GM18505 (cell line): ENCODE measurements around the gene OR2T4.

ENCODE experiments used
- ATAC-seq: cut with Tn5 transposase; IDR thresholded peaks from one replicate; pipeline ENCODE4 v1.9.1; 2021; ENCODE audit not compliant: unreplicated experiment
- POLR2A ChIP-seq: IDR thresholded peaks from 4 replicates; pipeline ENCODE4 v1.6.1; 2011; ENCODE audit warnings: borderline replicate concordance; ENCODE audit not compliant: insufficient read depth, insufficient read length; ENCODE audit errors: extremely low read depth

Gene OR2T4

DNA sequence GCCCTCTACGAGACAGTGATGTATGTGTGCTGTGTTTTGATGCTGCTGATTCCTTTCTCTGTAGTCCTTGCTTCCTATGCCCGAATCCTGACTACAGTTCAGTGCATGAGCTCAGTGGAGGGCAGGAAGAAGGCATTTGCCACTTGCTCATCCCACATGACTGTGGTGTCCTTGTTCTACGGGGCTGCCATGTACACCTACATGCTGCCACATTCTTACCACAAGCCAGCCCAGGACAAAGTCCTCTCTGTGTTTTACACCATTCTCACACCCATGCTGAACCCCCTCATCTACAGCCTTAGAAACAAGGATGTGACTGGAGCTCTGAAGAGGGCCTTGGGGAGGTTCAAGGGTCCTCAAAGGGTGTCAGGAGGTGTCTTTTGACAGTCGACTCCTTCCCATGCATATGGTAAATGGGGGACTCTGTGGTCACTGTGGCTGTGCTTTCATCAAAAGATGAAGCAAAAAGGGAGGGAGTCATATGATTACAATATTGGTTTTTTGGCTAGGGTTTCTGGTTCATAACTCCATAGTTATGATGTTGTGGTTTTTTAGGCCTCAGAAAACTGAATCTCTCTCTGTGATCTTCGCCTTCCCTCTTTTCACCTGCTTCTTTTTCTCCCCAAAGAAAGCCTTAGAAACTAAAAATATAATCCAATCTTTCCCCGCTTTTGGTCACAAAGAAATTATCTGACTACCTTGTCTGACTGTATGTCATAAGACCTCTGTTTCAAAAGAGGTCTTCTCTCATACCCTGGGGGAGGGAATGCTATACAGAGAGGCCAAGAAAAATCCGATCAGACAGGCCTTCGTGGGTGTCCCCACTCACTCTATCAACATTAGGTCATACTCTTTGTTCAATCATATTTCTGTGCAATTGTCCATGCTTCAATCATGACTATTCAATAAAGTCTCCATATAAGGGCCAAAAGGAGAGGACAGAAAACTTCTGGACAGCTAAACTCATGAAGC, 45.5 kb downstream of the OR2T4 start:
- ATAC-seq = no peak
- no peak for TF ChIP-seq POLR2A
